Left ventricle myocardium inferior (tissue), 1 donor: ENCODE measurements around the gene TOR1B. TPM values are rescaled to one million over a fixed set of nuclear protein-coding genes. Genes with fewer than 3 reads are reported as not detected.

ENCODE experiments used
- DNase-seq: peaks from one replicate; pipeline ENCODE4 v3.0.0-alpha.2; 2020
- H3K27ac ChIP-seq: fragments of 200-600 bp; replicated peaks from 2 replicates; pipeline ENCODE4 v1.8.0; 2021
- H3K27me3 ChIP-seq: fragments of 200-600 bp; 2 replicates; pipeline ENCODE4 v1.8.0; 2021; ENCODE audit warnings: low read depth
- H3K36me3 ChIP-seq: fragments of 200-600 bp; 2 replicates; pipeline ENCODE4 v1.8.0; 2021
- H3K4me1 ChIP-seq: fragments of 200-600 bp; 2 replicates; pipeline ENCODE4 v1.8.0; 2021
- H3K4me3 ChIP-seq: fragments of 200-600 bp; 2 replicates; pipeline ENCODE4 v1.8.0; 2021; ENCODE audit warnings: mild to moderate bottlenecking, moderate library complexity
- H3K9me3 ChIP-seq: fragments of 200-600 bp; replicated peaks from 2 replicates; pipeline ENCODE4 v1.8.0; 2021
- intact Hi-C: fragments of 100-400 bp; cut with micrococcal nuclease; formaldehyde crosslinking; loops from one replicate; pipeline ENCODE4 v1.11.0; 2022
- total RNA-seq: library from RNA; stranded (reverse); fragmentation: NEBNext Ultra II Directional; extraction: Animal tissue kit (Norgen Biotek cat#: 25700); gene quantifications from one replicate; pipeline ENCODE4 v1.2.1, GENCODE V29; 2021
- TF ChIP-seq, protein P1 (sequence below): fragments of 200-600 bp; IDR thresholded peaks from 2 replicates; pipeline ENCODE4 v1.8.0; 2021; ENCODE audit warnings: antibody characterized with exemption, mild to moderate bottlenecking, borderline replicate concordance
- donor health status: DM: no; HTN: yes; CAD: no; lungs with severe emphysema.

TOR1B gene
- total RNA-seq, 1 donor from 2014 or later, result 10.6 TPM

DNA sequence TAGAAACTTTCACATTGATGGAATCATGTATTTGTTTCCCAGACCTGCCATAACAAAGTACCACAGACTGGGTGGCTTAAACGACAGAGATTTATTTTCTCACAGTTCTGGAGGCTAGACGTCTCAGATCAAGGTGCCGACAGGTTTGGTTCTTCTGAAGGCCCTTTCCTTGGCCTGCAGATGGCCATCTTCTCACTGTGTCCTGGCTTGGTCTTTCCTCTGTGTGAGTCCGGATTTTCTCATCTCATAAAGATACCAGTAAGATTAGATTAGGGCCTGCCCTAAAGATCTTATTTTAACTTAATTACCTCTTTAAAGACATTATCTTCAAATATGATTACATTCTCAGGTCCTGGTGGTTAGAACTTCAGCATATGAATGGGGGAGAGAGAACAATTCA, 38.1 kb downstream of the TOR1B start:
- intact Hi-C loops, result no loop called here
- peaks cover 8% of the 10 kb centered on the region for H3K36me3 ChIP-seq
- DNase-seq, result no peak
- TF ChIP-seq, protein P1, sequence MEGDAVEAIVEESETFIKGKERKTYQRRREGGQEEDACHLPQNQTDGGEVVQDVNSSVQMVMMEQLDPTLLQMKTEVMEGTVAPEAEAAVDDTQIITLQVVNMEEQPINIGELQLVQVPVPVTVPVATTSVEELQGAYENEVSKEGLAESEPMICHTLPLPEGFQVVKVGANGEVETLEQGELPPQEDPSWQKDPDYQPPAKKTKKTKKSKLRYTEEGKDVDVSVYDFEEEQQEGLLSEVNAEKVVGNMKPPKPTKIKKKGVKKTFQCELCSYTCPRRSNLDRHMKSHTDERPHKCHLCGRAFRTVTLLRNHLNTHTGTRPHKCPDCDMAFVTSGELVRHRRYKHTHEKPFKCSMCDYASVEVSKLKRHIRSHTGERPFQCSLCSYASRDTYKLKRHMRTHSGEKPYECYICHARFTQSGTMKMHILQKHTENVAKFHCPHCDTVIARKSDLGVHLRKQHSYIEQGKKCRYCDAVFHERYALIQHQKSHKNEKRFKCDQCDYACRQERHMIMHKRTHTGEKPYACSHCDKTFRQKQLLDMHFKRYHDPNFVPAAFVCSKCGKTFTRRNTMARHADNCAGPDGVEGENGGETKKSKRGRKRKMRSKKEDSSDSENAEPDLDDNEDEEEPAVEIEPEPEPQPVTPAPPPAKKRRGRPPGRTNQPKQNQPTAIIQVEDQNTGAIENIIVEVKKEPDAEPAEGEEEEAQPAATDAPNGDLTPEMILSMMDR, result no peak
- no peaks in the 10 kb centered on the region for H3K9me3 ChIP-seq
- no peaks in the 10 kb centered on the region for H3K27me3 ChIP-seq
- no peak overlapping the region for H3K27ac ChIP-seq
- H3K4me3 ChIP-seq, result no peak overlapping the region
- H3K4me1 ChIP-seq, result peaks cover 17% of the 10 kb centered on the region

- Histone ChIP-seq H3K27me3 (no peaks in the 10 kb centered on the region), H3K4me1 (no peaks in the 10 kb centered on the region), H3K4me3 (no peak overlapping the region), H3K9me3 (no peaks in the 10 kb centered on the region), H3K27ac (no peak overlapping the region), H3K36me3 (peaks cover 14% of the 10 kb centered on the region)
- intact Hi-C loops, result no loop called here
- no peak for DNase-seq
- TF ChIP-seq, protein P1, result no peak
Measured at GRCh38 chr9:129845373-129845772, 42.4 kb downstream of the TOR1B start.

DNA sequence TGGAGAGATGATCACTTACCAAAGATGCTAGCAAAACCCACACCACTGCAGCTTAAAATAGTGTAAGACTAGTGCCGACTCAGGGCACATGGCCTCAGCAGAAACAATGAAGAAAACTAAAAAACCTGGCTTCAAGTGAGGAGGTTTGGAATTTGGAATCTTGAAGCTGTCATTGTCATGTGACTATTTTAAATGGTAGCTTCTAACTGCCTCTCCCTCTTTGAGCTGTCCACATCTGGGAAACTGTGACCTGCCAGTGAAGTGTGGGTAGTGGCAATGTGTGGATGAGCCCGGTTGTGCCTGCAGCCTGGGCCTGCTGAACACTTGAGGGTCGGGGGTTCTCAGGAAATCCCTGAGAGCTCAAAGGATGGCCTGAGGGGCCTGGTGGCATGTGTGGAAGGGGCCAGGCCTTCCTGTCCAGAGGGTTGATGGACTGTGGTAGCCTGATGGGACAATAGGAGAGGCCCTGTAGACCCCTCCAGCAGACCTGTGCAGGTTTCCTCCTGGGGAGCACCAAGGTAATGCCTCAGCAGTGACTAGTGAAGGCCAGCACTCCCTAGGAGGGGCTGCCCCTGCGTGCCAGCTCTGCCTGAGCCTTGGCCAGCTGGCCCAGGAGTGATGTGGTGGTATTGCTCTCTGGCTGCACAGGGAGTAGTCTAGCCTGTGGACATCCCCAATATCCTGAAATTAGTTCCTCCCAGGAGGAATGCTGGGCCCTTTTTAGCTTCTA, 45.9 kb downstream of the TOR1B start:
- no peaks in the 10 kb centered on the region for H3K4me1 ChIP-seq
- H3K27me3 ChIP-seq, result no peaks in the 10 kb centered on the region
- intact Hi-C loops, result no loop called here
- no peak overlapping the region for H3K27ac ChIP-seq
- no peaks in the 10 kb centered on the region for H3K9me3 ChIP-seq
- no peak for DNase-seq
- peaks cover 41% of the 10 kb centered on the region for H3K36me3 ChIP-seq
- H3K4me3 ChIP-seq, result no peak overlapping the region
- TF ChIP-seq, protein P1, result no peak

GRCh38 chr9:129849901-129850300, 46.9 kb downstream of the TOR1B start:
- Histone ChIP-seq H3K9me3 (no peaks in the 10 kb centered on the region), H3K4me1 (no peaks in the 10 kb centered on the region), H3K4me3 (no peak overlapping the region), H3K27me3 (no peaks in the 10 kb centered on the region), H3K36me3 (peaks cover 51% of the 10 kb centered on the region), H3K27ac (no peak overlapping the region)
- no peak for DNase-seq
- intact Hi-C loops, result no loop called here
- TF ChIP-seq, protein P1, result no peak

DNA sequence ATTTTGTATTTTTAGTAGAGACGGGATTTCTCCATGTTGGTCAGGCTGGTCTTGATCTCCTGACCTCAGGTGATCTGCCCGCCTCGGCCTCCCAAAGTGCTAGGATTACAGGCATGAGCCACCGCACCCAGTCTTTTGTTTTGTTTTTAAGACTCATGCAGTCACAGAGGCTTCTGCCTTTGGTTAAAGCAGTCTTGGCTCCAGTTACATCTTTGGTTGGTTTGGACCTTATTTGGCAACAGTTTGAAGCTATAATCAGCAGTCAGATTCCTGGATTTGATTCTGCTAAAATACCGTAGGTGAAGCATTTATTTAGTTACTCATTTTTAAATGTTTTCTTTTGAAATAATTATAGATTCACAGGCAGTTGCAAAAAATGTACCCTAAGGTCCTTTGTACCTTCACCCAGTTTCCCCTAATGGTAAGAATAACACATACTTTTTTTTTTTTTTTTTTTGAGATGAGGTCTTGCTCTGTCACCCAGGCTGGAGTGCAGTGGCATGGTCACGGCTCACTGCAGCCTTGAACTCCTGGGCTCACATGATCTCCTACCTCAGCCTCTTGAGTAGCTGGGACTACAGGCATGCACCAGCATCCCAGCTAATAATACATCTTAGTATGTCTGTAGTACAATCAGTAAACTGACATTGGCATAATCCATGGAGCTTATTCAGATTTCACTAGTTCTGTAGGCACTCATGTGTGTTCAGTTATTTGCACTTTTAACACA, 48.0 kb downstream of the TOR1B start:
- peaks cover 58% of the 10 kb centered on the region for H3K36me3 ChIP-seq
- DNase-seq, result no peak
- H3K4me3 ChIP-seq, result no peak overlapping the region
- intact Hi-C loops, result no loop called here
- H3K27ac ChIP-seq, result no peak overlapping the region
- TF ChIP-seq, protein P1, result no peak
- H3K4me1 ChIP-seq, result no peaks in the 10 kb centered on the region
- no peaks in the 10 kb centered on the region for H3K9me3 ChIP-seq
- H3K27me3 ChIP-seq, result no peaks in the 10 kb centered on the region
